ENCODE measurements around the gene EYA4.

GRCh38 chr6:133262804-133263203 lies 21.6 kb downstream of the EYA4 start:
- TF ChIP-seq, protein P1, sequence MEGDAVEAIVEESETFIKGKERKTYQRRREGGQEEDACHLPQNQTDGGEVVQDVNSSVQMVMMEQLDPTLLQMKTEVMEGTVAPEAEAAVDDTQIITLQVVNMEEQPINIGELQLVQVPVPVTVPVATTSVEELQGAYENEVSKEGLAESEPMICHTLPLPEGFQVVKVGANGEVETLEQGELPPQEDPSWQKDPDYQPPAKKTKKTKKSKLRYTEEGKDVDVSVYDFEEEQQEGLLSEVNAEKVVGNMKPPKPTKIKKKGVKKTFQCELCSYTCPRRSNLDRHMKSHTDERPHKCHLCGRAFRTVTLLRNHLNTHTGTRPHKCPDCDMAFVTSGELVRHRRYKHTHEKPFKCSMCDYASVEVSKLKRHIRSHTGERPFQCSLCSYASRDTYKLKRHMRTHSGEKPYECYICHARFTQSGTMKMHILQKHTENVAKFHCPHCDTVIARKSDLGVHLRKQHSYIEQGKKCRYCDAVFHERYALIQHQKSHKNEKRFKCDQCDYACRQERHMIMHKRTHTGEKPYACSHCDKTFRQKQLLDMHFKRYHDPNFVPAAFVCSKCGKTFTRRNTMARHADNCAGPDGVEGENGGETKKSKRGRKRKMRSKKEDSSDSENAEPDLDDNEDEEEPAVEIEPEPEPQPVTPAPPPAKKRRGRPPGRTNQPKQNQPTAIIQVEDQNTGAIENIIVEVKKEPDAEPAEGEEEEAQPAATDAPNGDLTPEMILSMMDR (IDR thresholded peaks at IDR 0.05; ENCODE audit: insufficient read depth, low read depth, low read length), result no peak
- TF ChIP-seq EZH2 (IDR thresholded peaks at IDR 0.05; ENCODE audit: insufficient read depth, low read length), result no peak
